HFFc6 (cell line): ENCODE data around the gene XPC. TPM values are rescaled to one million over a fixed set of nuclear protein-coding genes. Genes with fewer than 3 reads are reported as not detected.

ENCODE experiments used
- DNase-seq: peaks from one replicate; pipeline ENCODE4 v3.0.0-alpha.2; 2018
- H3K27ac Mint-ChIP-seq: 2 replicates; pipeline ENCODE4 v1.8.0; 2020; ENCODE audit warnings: mild to moderate bottlenecking, mixed read lengths
- H3K27me3 Mint-ChIP-seq: 2 replicates; pipeline ENCODE4 v1.8.0; 2021; ENCODE audit warnings: mild to moderate bottlenecking, moderate library complexity, mixed read lengths; ENCODE audit not compliant: insufficient read depth
- H3K36me3 Mint-ChIP-seq: 2 replicates; pipeline ENCODE4 v1.8.0; 2021; ENCODE audit warnings: low read depth, mixed read lengths
- H3K4me1 Mint-ChIP-seq: 2 replicates; pipeline ENCODE4 v1.8.0; 2020; ENCODE audit warnings: low read depth, mixed read lengths
- H3K4me3 Mint-ChIP-seq: 2 replicates; pipeline ENCODE4 v1.8.0; 2020; ENCODE audit warnings: mild to moderate bottlenecking, moderate library complexity, mixed read lengths
- H3K9me3 Mint-ChIP-seq: 2 replicates; pipeline ENCODE4 v1.8.0; 2020; ENCODE audit warnings: mild to moderate bottlenecking, mixed read lengths
- CTCF ChIP-seq: fragments of 200-600 bp; sonication (generic); IDR thresholded peaks from 2 replicates; pipeline ENCODE4 v1.5.0; 2021; ENCODE audit warnings: antibody characterized with exemption, mild to moderate bottlenecking
- total RNA-seq, 6 experiments: library from RNA; stranded (reverse); fragmentation: NEBNext Ultra II Directional; extraction: Animal tissue kit (Norgen Biotek cat#: 25700); gene quantifications; 2 replicates in 1 of 6; 3 replicates in 5 of 6; pipeline ENCODE4 v1.2.3, GENCODE V29; 2021

The XPC gene
- total RNA-seq, 6 experiments from 2014 or later = 38.7 to 40.3 (median 39.5) TPM

- Mint-ChIP-seq H3K4me1 (peaks cover 91% of the 10 kb centered on the region), H3K4me3 (peak overlapping the region; percentile 74), H3K27ac (peak overlapping the region; percentile 85)
Observed at GRCh38 chr3:14170531-14171159, 7.8 kb downstream of the XPC start.

GRCh38 chr3:14169871-14170270 is 8.5 kb downstream of the XPC start:
- peak; percentile 47 for DNase-seq
- no peak for TF ChIP-seq CTCF
- Mint-ChIP-seq H3K4me3 (peak overlapping the region; percentile 74), H3K27ac (peak overlapping the region; percentile 85), H3K4me1 (peaks cover 83% of the 10 kb centered on the region), H3K36me3 (peaks cover 71% of the 10 kb centered on the region), H3K27me3 (no peaks in the 10 kb centered on the region; the same call in 1 of the 2 replicates), H3K9me3 (no peaks in the 10 kb centered on the region)

More at GRCh38 chr3:14170531-14171159, 7.8 kb downstream of the XPC start:
- Mint-ChIP-seq H3K27me3 (no peaks in the 10 kb centered on the region; the same call in 1 of the 2 replicates), H3K9me3 (no peaks in the 10 kb centered on the region), H3K36me3 (peaks cover 64% of the 10 kb centered on the region)
- peak; percentile 89 for DNase-seq
- no peak for TF ChIP-seq CTCF

- peak overlapping the region; percentile 85 for H3K27ac Mint-ChIP-seq
- DNase-seq = no peak
- H3K4me1 Mint-ChIP-seq = peaks cover 79% of the 10 kb centered on the region
- no peaks in the 10 kb centered on the region; the same call in 1 of the 2 replicates for H3K27me3 Mint-ChIP-seq
- H3K4me3 Mint-ChIP-seq = peak overlapping the region; percentile 74
- TF ChIP-seq CTCF = no peak
- peaks cover 75% of the 10 kb centered on the region for H3K36me3 Mint-ChIP-seq
- no peaks in the 10 kb centered on the region for H3K9me3 Mint-ChIP-seq
Observed at GRCh38 chr3:14169435-14169834, 9.0 kb downstream of the XPC start.

DNA sequence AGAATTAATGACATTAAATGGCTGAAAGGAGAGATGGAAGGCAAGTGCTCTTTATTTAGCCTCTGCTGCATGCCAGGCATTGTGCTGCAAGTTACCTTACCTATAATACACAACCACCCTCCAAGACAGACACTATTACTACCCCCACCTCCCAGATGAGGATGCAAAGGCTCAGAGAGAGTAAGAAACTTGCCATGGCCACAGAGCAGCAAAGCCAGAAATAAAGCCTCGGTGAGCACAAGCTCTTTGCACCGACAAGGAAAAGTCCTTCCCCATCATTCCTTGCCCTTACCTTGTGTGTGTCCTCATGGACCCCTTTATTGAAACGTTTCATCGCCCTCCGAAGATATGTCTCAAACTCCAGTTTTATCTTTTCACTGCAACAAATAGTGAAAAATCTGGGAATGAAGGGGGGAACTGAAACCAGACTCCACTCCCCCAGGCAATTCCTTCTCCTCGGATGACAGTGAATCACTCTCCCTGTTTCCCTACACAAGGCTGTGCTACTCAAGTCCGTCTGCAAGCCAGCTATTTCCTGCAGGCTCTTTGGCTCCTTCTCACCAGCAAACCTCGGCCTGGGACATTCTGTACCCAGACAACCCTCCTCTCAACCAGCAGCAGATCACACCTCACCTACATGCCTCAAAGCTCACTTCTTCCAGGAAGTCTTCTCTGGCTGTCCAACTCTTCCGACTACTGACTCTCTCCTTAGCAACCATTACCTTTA is 11.4 kb downstream of the XPC start:
- Mint-ChIP-seq H3K4me1 (peaks cover 71% of the 10 kb centered on the region), H3K4me3 (peak overlapping the region; percentile 79), H3K27ac (peak overlapping the region; percentile 85), H3K9me3 (peaks cover 8% of the 10 kb centered on the region), H3K27me3 (no peaks in the 10 kb centered on the region; the same call in 1 of the 2 replicates), H3K36me3 (peaks cover 87% of the 10 kb centered on the region)
- no peak for TF ChIP-seq CTCF
- DNase-seq = peak; percentile 82

DNA sequence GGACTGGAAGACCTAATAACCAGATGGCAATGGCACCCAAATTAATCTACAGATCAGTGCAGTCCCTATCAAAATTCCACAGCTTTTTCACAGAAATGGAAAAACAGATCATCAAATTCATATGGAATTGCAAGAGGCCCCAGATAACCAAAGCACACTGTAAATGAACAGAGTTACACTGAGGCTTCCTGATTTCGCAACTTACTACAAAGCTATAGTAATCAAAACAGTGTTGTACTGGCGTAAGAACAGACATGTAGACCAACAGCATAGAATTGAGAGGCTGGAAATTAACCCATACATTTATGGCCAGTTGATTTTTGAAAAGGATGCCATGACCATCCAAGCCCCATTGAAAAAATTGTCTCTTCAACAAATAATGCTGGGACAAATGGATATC is 16.2 kb downstream of the XPC start:
- Mint-ChIP-seq H3K27ac (no peak overlapping the region), H3K4me3 (no peak overlapping the region), H3K36me3 (peaks cover 89% of the 10 kb centered on the region), H3K9me3 (peaks cover 20% of the 10 kb centered on the region), H3K27me3 (no peaks in the 10 kb centered on the region; the same call in 1 of the 2 replicates), H3K4me1 (peaks cover 26% of the 10 kb centered on the region)
- TF ChIP-seq CTCF = no peak
- DNase-seq = no peak
